Measurements from ENCODE around the gene PXK.

Gene PXK

GRCh38 chr3:58350627-58351013, 17.9 kb downstream of the PXK start:
- DNase-seq = no peak

GRCh38 chr3:58351920-58352319, 19.2 kb downstream of the PXK start:
- no peak for DNase-seq

GRCh38 chr3:58352626-58353025, 19.9 kb downstream of the PXK start:
- DNase-seq = no peak

- DNase-seq = no peak
These were observed 21.2 kb downstream of the PXK start for GRCh38 chr3:58353722-58354553.

- DNase-seq = no peak
These were observed 22.5 kb downstream of the PXK start for GRCh38 chr3:58355179-58355578.

- DNase-seq = no peak
These were observed 23.4 kb downstream of the PXK start for GRCh38 chr3:58356054-58356453.

GRCh38 chr3:58357402-58357801, 24.7 kb downstream of the PXK start:
- DNase-seq = no peak

GRCh38 chr3:58358092-58358491, 25.4 kb downstream of the PXK start:
- no peak for DNase-seq

- no peak for DNase-seq
These were observed 26.1 kb downstream of the PXK start for GRCh38 chr3:58358808-58359207.

- no peak for DNase-seq
These were observed 26.9 kb downstream of the PXK start for GRCh38 chr3:58359621-58360020.

- no peak for DNase-seq
These were observed 29.2 kb downstream of the PXK start for GRCh38 chr3:58361866-58362265.

GRCh38 chr3:58366699-58367098, 34.0 kb downstream of the PXK start:
- no peak for DNase-seq

- DNase-seq = no peak
These were observed 36.3 kb downstream of the PXK start for GRCh38 chr3:58369038-58369437.

- no peak for DNase-seq
These were observed 37.2 kb downstream of the PXK start for GRCh38 chr3:58369876-58370275.

- DNase-seq = no peak
These were observed 37.7 kb downstream of the PXK start for GRCh38 chr3:58370407-58370806.

- no peak for DNase-seq
These were observed 39.1 kb downstream of the PXK start for GRCh38 chr3:58371754-58372153.

GRCh38 chr3:58375254-58375653, 42.6 kb downstream of the PXK start:
- no peak for DNase-seq

GRCh38 chr3:58377168-58377567, 44.5 kb downstream of the PXK start:
- DNase-seq = no peak

- no peak for DNase-seq
These were observed 45.1 kb downstream of the PXK start for GRCh38 chr3:58377750-58378149.

GRCh38 chr3:58379351-58380073, 46.8 kb downstream of the PXK start:
- DNase-seq = no peak

- DNase-seq = no peak
These were observed 50.8 kb downstream of the PXK start for GRCh38 chr3:58383476-58383875.

- DNase-seq = no peak
These were observed 51.2 kb downstream of the PXK start for GRCh38 chr3:58383904-58384303.

- no peak for DNase-seq
These were observed 51.8 kb downstream of the PXK start for GRCh38 chr3:58384381-58385090.

Data from NCI-H2081 treated with DMSO at 0.1 percent for 48 hours (cell line).